GM23248 (cell line): ENCODE results near the gene CA4.
"Not testable (repeated sequence)": the region's sequence is repeated elsewhere in the genome, so short reads cannot be mapped to it uniquely, and the experiment has no call there.

ENCODE experiments used
- EZH2 ChIP-seq: fragments of 200-600 bp; sonication (generic); IDR thresholded peaks from 2 replicates; pipeline ENCODE4 v1.6.1; 2018; ENCODE audit warnings: antibody characterized with exemption, mild to moderate bottlenecking; ENCODE audit not compliant: insufficient read depth, poor library complexity, severe bottlenecking
- EZH2phosphoT487 ChIP-seq: fragments of 200-600 bp; sonication (generic); IDR thresholded peaks from 2 replicates; pipeline ENCODE4 v1.6.1; 2018; ENCODE audit warnings: antibody characterized with exemption, moderate library complexity, mild to moderate bottlenecking, low read depth; ENCODE audit not compliant: insufficient read depth

DNA sequence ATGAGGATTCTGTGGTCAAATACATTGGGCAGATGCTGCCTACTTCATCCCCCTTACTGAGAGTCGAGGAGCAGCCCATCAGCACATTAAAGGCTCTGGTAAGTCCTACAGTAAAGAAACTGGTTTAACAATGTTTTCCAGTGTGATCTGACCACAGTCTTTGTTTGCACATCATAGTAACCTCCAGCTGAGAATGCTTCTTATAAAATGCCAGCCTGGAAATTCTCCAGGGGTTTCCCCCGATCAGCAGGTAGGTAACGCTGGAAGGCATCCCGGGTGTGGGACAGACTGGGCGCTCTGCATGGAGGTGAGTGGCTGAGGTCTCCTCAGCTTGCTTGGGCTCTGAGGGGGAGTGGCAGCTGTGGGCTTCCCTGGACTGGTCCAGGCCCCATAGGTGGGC lies 34.4 kb upstream of the CA4 start:
- TF ChIP-seq EZH2, EZH2phosphoT487: not testable (repeated sequence)
